ENCODE data around the gene SYNGR3. TPM values are rescaled to one million over a fixed set of nuclear protein-coding genes. Genes with fewer than 3 reads are reported as not detected.
A peak's percentile ranks its signal among the peaks of the same experiment; 100 is the strongest.

Gene SYNGR3
- total RNA-seq, 2 donors from 2014 or later = 1.5 to 1.9 TPM

- Histone ChIP-seq H3K4me3 (peak overlapping the region; percentile 92), H3K9ac (ENCODE audit: low read depth in 2 of 2, low read length in 2 of 2) (peak overlapping the region; percentile 59 to 77), H3K36me3 (no peaks in the 10 kb centered on the region), H3K27me3 (no peaks in the 10 kb centered on the region), H3K9me3 (no peaks in the 10 kb centered on the region), H3K27ac (peak overlapping the region; percentile 89), H3K4me1 (peaks cover 6% of the 10 kb centered on the region)
- intact Hi-C loops (cut with DNase I) = no loop called here
- no peak for TF ChIP-seq CTCF (IDR thresholded peaks at IDR 0.05)
- peak; percentile 40 for DNase-seq
Measured at GRCh38 chr16:1963806-1964505, 25.8 kb upstream of the SYNGR3 start.

- peaks cover 4% of the 10 kb centered on the region for H3K4me1 ChIP-seq
- peak within 1 kb of the TSS; percentile 77 to 99 for H3K9ac ChIP-seq (ENCODE audit: low read depth in 2 of 2, low read length in 2 of 2)
Measured at GRCh38 chr16:1964506-1965395, 25.0 kb upstream of the SYNGR3 start, which contains the start of gene RPS2. Gene RPS2, minus strand, starts transcription at chr16:1964826. Its CDS starts 201 bp downstream, at chr16:1964625.

GRCh38 chr16:1965396-1966001, 24.3 kb upstream of the SYNGR3 start:
- Histone ChIP-seq H3K36me3 (no peaks in the 10 kb centered on the region), H3K4me1 (peaks cover 3% of the 10 kb centered on the region), H3K9me3 (no peaks in the 10 kb centered on the region), H3K27me3 (no peaks in the 10 kb centered on the region), H3K4me3 (peak overlapping the region; percentile 92), H3K27ac (peak overlapping the region; percentile 89), H3K9ac (ENCODE audit: low read depth in 2 of 2, low read length in 2 of 2) (peak overlapping the region; percentile 77 to 99)
- no peak for DNase-seq
- no peak for TF ChIP-seq CTCF (IDR thresholded peaks at IDR 0.05)
- intact Hi-C loops (cut with DNase I) = no loop called here

More at GRCh38 chr16:1964506-1965395, 25.0 kb upstream of the SYNGR3 start, which contains the start of gene RPS2:
- DNase-seq = peak; percentile 99
- H3K4me3 ChIP-seq = peak within 1 kb of the TSS; percentile 92
- no peaks in the 10 kb centered on the region for H3K9me3 ChIP-seq
- H3K27me3 ChIP-seq = no peaks in the 10 kb centered on the region
- H3K36me3 ChIP-seq = no peaks in the 10 kb centered on the region
- intact Hi-C loops (cut with DNase I) = no loop called here
- no peak for TF ChIP-seq CTCF (IDR thresholded peaks at IDR 0.05)
- H3K27ac ChIP-seq = peak within 1 kb of the TSS; percentile 89

GRCh38 chr16:1966460-1966859, 23.3 kb upstream of the SYNGR3 start, which contains the start of gene RNF151:
Gene RNF151, plus strand, starts transcription at chr16:1966856. Its CDS starts 26 bp downstream, at chr16:1966882.
- H3K27ac ChIP-seq = peak within 1 kb of the TSS; percentile 89
- peak within 1 kb of the TSS; percentile 92 for H3K4me3 ChIP-seq
- no peak for DNase-seq
- no peaks in the 10 kb centered on the region for H3K27me3 ChIP-seq
- H3K36me3 ChIP-seq = no peaks in the 10 kb centered on the region
- intact Hi-C loops (cut with DNase I) = no loop called here
- H3K4me1 ChIP-seq = peaks cover 4% of the 10 kb centered on the region
- H3K9me3 ChIP-seq = no peaks in the 10 kb centered on the region
- H3K9ac ChIP-seq (ENCODE audit: low read depth in 2 of 2, low read length in 2 of 2) = peak within 1 kb of the TSS; percentile 77 to 99
- TF ChIP-seq CTCF (IDR thresholded peaks at IDR 0.05) = no peak

Data from colonic mucosa (tissue), 4 donors.